ENCODE results near the gene FARS2. TPM values are rescaled to one million over a fixed set of nuclear protein-coding genes. Genes with fewer than 3 reads are reported as not detected.

The FARS2 gene
- total RNA-seq, 1 experiment from 2014 or later, result 13.8 TPM

DNA sequence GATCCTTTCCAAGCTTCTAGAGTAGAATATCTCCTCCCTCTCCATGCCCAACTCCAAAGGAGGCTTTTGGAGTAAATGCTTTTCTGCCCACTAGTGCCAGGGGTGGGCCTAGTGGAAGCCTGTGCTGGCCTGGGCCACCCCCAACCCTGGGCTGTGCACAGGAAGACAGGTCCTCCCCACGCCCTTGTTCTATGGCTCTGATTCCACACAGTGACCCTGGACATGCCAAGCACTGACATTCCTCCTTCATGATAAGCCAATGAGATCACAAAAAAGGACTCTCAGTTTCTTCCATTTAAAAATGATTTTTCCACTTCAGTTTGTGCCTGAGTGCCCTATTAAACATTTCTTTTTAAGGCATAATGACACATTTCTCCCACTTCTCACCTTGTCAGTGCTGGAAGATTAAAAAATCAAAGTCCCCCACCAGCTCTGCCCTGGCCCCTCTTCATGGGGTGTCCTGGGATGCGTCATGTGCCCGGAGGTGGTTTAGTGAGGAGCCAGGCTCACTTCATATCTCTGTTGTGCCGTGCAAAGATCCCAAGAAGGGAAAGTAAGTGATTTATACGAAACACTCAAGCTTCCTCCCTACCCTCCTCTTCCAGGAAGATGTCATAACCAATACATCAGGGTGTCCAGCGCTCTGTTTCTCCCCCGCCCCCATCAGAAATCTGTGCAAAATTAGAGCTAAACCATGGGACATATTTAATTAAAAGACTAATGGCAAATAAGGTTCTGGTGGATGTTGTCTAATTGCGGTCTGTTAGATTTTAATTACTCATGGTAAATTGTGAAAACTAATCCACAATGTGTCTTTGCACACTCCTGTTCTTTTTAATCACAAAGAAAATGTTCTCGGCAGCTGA, 490.4 kb downstream of the FARS2 start:
- ATAC-seq, result no peak
- no peaks in the 10 kb centered on the region for H3K27me3 ChIP-seq (ENCODE audit: insufficient read depth, low read length)
- no peaks in the 10 kb centered on the region for H3K9me3 ChIP-seq (ENCODE audit: control insufficient read depth in 1 of 2, insufficient read depth in 1 of 2, low read depth in 1 of 2, low read length in 2 of 2)
- no TSS peak for BruUV-seq (replicated peaks)
- H2AFZ ChIP-seq (ENCODE audit: low read depth, low read length, poor library complexity, severe bottlenecking), result no peak overlapping the region
- ChIA-PET RAD21 (ENCODE audit: low non-redundant PET in 1 of 2, low total read pairs in 2 of 2, uncharacterized antibody in 2 of 2, unreplicated experiment in 2 of 2) (no interaction called here), CTCF (no interaction called here), POLR2A (no interaction called here)
- no peak for DNase-seq (ENCODE audit: low read depth, low spot score)
- H3K4me2 ChIP-seq (ENCODE audit: low read length), result no peak overlapping the region
- TF ChIP-seq RAD21 (IDR thresholded peaks at IDR 0.05; ENCODE audit: low read depth) (no peak), ELF1 (IDR thresholded peaks at IDR 0.05; ENCODE audit: borderline replicate concordance, low read depth) (no peak), TCF7L2 (IDR thresholded peaks at IDR 0.05; ENCODE audit: borderline replicate concordance, extremely low read depth, insufficient read depth, insufficient read length) (no peak), POLR2AphosphoS5 (IDR thresholded peaks at IDR 0.05; ENCODE audit: low read depth, low read length) (no peak), SP1 (IDR thresholded peaks at IDR 0.05; ENCODE audit: low read depth) (no peak), FOSL1 (IDR thresholded peaks at IDR 0.05; ENCODE audit: low read depth) (no peak), CBX3 (IDR thresholded peaks at IDR 0.05; ENCODE audit: low read depth) (no peak), CEBPB (IDR thresholded peaks at IDR 0.05; ENCODE audit: low read depth) (no peak), SIN3A (IDR thresholded peaks at IDR 0.05; ENCODE audit: low read depth) (no peak)
- TF ChIP-seq, protein P1, sequence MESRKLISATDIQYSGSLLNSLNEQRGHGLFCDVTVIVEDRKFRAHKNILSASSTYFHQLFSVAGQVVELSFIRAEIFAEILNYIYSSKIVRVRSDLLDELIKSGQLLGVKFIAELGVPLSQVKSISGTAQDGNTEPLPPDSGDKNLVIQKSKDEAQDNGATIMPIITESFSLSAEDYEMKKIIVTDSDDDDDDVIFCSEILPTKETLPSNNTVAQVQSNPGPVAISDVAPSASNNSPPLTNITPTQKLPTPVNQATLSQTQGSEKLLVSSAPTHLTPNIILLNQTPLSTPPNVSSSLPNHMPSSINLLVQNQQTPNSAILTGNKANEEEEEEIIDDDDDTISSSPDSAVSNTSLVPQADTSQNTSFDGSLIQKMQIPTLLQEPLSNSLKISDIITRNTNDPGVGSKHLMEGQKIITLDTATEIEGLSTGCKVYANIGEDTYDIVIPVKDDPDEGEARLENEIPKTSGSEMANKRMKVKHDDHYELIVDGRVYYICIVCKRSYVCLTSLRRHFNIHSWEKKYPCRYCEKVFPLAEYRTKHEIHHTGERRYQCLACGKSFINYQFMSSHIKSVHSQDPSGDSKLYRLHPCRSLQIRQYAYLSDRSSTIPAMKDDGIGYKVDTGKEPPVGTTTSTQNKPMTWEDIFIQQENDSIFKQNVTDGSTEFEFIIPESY (IDR thresholded peaks at IDR 0.05; ENCODE audit: extremely low read depth, insufficient replicate concordance, low read length), result no peak
- TF ChIP-seq, protein P2, sequence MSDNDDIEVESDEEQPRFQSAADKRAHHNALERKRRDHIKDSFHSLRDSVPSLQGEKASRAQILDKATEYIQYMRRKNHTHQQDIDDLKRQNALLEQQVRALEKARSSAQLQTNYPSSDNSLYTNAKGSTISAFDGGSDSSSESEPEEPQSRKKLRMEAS (IDR thresholded peaks at IDR 0.05), result no peak
- TF ChIP-seq, protein P3, sequence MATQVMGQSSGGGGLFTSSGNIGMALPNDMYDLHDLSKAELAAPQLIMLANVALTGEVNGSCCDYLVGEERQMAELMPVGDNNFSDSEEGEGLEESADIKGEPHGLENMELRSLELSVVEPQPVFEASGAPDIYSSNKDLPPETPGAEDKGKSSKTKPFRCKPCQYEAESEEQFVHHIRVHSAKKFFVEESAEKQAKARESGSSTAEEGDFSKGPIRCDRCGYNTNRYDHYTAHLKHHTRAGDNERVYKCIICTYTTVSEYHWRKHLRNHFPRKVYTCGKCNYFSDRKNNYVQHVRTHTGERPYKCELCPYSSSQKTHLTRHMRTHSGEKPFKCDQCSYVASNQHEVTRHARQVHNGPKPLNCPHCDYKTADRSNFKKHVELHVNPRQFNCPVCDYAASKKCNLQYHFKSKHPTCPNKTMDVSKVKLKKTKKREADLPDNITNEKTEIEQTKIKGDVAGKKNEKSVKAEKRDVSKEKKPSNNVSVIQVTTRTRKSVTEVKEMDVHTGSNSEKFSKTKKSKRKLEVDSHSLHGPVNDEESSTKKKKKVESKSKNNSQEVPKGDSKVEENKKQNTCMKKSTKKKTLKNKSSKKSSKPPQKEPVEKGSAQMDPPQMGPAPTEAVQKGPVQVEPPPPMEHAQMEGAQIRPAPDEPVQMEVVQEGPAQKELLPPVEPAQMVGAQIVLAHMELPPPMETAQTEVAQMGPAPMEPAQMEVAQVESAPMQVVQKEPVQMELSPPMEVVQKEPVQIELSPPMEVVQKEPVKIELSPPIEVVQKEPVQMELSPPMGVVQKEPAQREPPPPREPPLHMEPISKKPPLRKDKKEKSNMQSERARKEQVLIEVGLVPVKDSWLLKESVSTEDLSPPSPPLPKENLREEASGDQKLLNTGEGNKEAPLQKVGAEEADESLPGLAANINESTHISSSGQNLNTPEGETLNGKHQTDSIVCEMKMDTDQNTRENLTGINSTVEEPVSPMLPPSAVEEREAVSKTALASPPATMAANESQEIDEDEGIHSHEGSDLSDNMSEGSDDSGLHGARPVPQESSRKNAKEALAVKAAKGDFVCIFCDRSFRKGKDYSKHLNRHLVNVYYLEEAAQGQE (IDR thresholded peaks at IDR 0.05; ENCODE audit: low read depth), result no peak
- TF ChIP-seq, protein P4, sequence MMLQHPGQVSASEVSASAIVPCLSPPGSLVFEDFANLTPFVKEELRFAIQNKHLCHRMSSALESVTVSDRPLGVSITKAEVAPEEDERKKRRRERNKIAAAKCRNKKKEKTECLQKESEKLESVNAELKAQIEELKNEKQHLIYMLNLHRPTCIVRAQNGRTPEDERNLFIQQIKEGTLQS (IDR thresholded peaks at IDR 0.05), result no peak
- H3K9ac ChIP-seq (ENCODE audit: low read length), result no peak overlapping the region
- intact Hi-C loops (cut with micrococcal nuclease), result no loop called here
- H3K9me2 ChIP-seq (ENCODE audit: insufficient read depth), result no peaks in the 10 kb centered on the region
- no peak overlapping the region for H3K4me3 ChIP-seq (replicated peaks in 1 of 2; ENCODE audit: low read depth in 1 of 2, low read length in 2 of 2)
- H4K20me1 ChIP-seq (ENCODE audit: insufficient read depth), result no peaks in the 10 kb centered on the region
- no peak overlapping the region for H3K27ac ChIP-seq (ENCODE audit: low read depth, low read length)
- H3K79me2 ChIP-seq (ENCODE audit: insufficient read depth, low read length), result no peaks in the 10 kb centered on the region
- H3K4me1 ChIP-seq (ENCODE audit: control insufficient read depth in 1 of 2, insufficient read depth in 2 of 2, low read length in 2 of 2), result peaks cover 0 to 8% of the 10 kb centered on the region in 2 experiments; a peak in 1 of 4 replicates
- no peaks in the 10 kb centered on the region for H3K36me3 ChIP-seq (ENCODE audit: control insufficient read depth in 1 of 2, insufficient read depth in 2 of 2, low read length in 2 of 2)

Measured in HCT116 (cell line).